HG02798 (cell line): Measurements from ENCODE around the gene CYB5R3.
"Not testable (repeated sequence)": the region's sequence is repeated elsewhere in the genome, so short reads cannot be mapped to it uniquely, and the experiment has no call there.

Experiments used
- ATAC-seq: cut with Tn5 transposase; IDR thresholded peaks from one replicate; pipeline ENCODE4 v1.9.1; 2021; ENCODE audit warnings: mild to moderate bottlenecking; ENCODE audit not compliant: unreplicated experiment, poor library complexity

Gene CYB5R3

GRCh38 chr22:42577141-42577540 lies 72.1 kb downstream of the CYB5R3 start:
- ATAC-seq, result not testable (repeated sequence)

- ATAC-seq, result not testable (repeated sequence)
Observed at GRCh38 chr22:42575996-42576574, 73.1 kb downstream of the CYB5R3 start.

- ATAC-seq, result not testable (repeated sequence)
Observed at GRCh38 chr22:42574468-42574867, 74.7 kb downstream of the CYB5R3 start.

- ATAC-seq, result not testable (repeated sequence)
Observed at GRCh38 chr22:42574046-42574445, 75.1 kb downstream of the CYB5R3 start.

GRCh38 chr22:42571068-42571467 lies 78.1 kb downstream of the CYB5R3 start:
- ATAC-seq, result not testable (repeated sequence)

GRCh38 chr22:42570580-42570979 lies 78.6 kb downstream of the CYB5R3 start:
- not testable (repeated sequence) for ATAC-seq

GRCh38 chr22:42567950-42568349 lies 81.2 kb downstream of the CYB5R3 start:
- not testable (repeated sequence) for ATAC-seq
